Activated CD4-positive, alpha-beta T cell treated with anti-CD3 and anti-CD28 coated beads, Interleukin-2, amount 50 U/mL, for 48 hours (primary cell): ENCODE measurements around the gene ZNF544.

ENCODE experiments used
- DNase-seq, 2 experiments: peaks; one replicate each; pipeline ENCODE4 v3.0.0-alpha.2; 2020

Gene ZNF544

GRCh38 chr19:58228585-58229254 is at the start of gene ZNF544:
Gene ZNF544 (plus strand): TSS chr19:58228914. CDS start chr19:58244024, 15,110 bp downstream.
- peak; percentile 77 to 85 for DNase-seq

GRCh38 chr19:58181902-58182576 is 46.7 kb upstream of the ZNF544 start:
- DNase-seq, result peak; percentile 68 to 74

- peak in 1 of 2 experiments; percentile 87 for DNase-seq
Observed at GRCh38 chr19:58182577-58182988, 46.1 kb upstream of the ZNF544 start.

- DNase-seq, result peak; percentile 93 to 94
Observed at GRCh38 chr19:58182989-58183816, 45.5 kb upstream of the ZNF544 start, which contains the start of gene ZNF274. Gene ZNF274 (plus strand): TSS chr19:58183061. CDS start chr19:58183966, 905 bp downstream.

- no peak for DNase-seq
Observed at GRCh38 chr19:58183817-58184215, 44.9 kb upstream of the ZNF544 start.

- no peak for DNase-seq
Observed at GRCh38 chr19:58196901-58197616, 31.7 kb upstream of the ZNF544 start.

- DNase-seq, result no peak
Observed at GRCh38 chr19:58203814-58204475, 24.8 kb upstream of the ZNF544 start.

GRCh38 chr19:58204566-58204965 is 24.1 kb upstream of the ZNF544 start:
- DNase-seq, result no peak

- no peak for DNase-seq
Observed at GRCh38 chr19:58209577-58209976, 19.1 kb upstream of the ZNF544 start.

- no peak for DNase-seq
Observed at GRCh38 chr19:58212336-58213074, 16.2 kb upstream of the ZNF544 start.

- DNase-seq, result no peak
Observed at GRCh38 chr19:58213075-58213369, 15.7 kb upstream of the ZNF544 start.

- no peak for DNase-seq
Observed at GRCh38 chr19:58217069-58217481, 11.6 kb upstream of the ZNF544 start.

- no peak for DNase-seq
Observed at GRCh38 chr19:58217607-58218391, 10.9 kb upstream of the ZNF544 start.

- peak; percentile 12 to 36 for DNase-seq
Observed at GRCh38 chr19:58218899-58219298, 9.8 kb upstream of the ZNF544 start.

GRCh38 chr19:58227964-58228584 is 640 bp upstream of the ZNF544 start:
- DNase-seq, result peak in 1 of 2 experiments; percentile 3

- DNase-seq, result peak; percentile 35 to 38
Observed at GRCh38 chr19:58229255-58229639, 533 bp downstream of the ZNF544 start.

GRCh38 chr19:58237324-58237723 is 8.6 kb downstream of the ZNF544 start:
- no peak for DNase-seq

- DNase-seq, result no peak
Observed at GRCh38 chr19:58243351-58243750, 14.6 kb downstream of the ZNF544 start.

- DNase-seq, result no peak
Observed at GRCh38 chr19:58248886-58249285, 20.2 kb downstream of the ZNF544 start.

- DNase-seq, result no peak
Observed at GRCh38 chr19:58252102-58252685, 23.5 kb downstream of the ZNF544 start.
